Measurements from ENCODE around the gene PIGBOS1.
A peak's percentile ranks its signal among the peaks of the same experiment; 100 is the strongest.
"Not testable (repeated sequence)": the region's sequence is repeated elsewhere in the genome, so short reads cannot be mapped to it uniquely, and the experiment has no call there.

PIGBOS1 gene

GRCh38 chr15:55318588-55319494 is at the start of gene PIGBOS1, which contains the start of gene PIGB:
PIGBOS1 (minus strand) TSS chr15:55319123; CDS start chr15:55317792, 1,331 bp downstream.
PIGB (plus strand) TSS chr15:55319222; CDS start chr15:55319251, 29 bp downstream.
- peak; percentile 80 for DNase-seq

GRCh38 chr15:55366981-55367380 is 48.1 kb upstream of the PIGBOS1 start:
- DNase-seq, result no peak

GRCh38 chr15:55362641-55363040 is 43.7 kb upstream of the PIGBOS1 start:
- DNase-seq, result no peak

- DNase-seq, result no peak
Observed at GRCh38 chr15:55361048-55361447, 42.1 kb upstream of the PIGBOS1 start.

GRCh38 chr15:55360256-55360655 is 41.3 kb upstream of the PIGBOS1 start:
- DNase-seq, result no peak

- no peak for DNase-seq
Observed at GRCh38 chr15:55358471-55358870, 39.5 kb upstream of the PIGBOS1 start.

- no peak for DNase-seq
Observed at GRCh38 chr15:55357774-55358173, 38.9 kb upstream of the PIGBOS1 start.

GRCh38 chr15:55356985-55357585 is 38.2 kb upstream of the PIGBOS1 start:
- DNase-seq, result no peak

GRCh38 chr15:55353025-55353424 is 34.1 kb upstream of the PIGBOS1 start:
- no peak for DNase-seq

GRCh38 chr15:55349282-55349681 is 30.4 kb upstream of the PIGBOS1 start:
- no peak for DNase-seq

GRCh38 chr15:55348281-55348778 is 29.4 kb upstream of the PIGBOS1 start:
- no peak for DNase-seq

GRCh38 chr15:55344206-55344605 is 25.3 kb upstream of the PIGBOS1 start:
- no peak for DNase-seq

- DNase-seq, result no peak
Observed at GRCh38 chr15:55343168-55343567, 24.2 kb upstream of the PIGBOS1 start.

- no peak for DNase-seq
Observed at GRCh38 chr15:55337160-55337559, 18.2 kb upstream of the PIGBOS1 start.

- no peak for DNase-seq
Observed at GRCh38 chr15:55334997-55335396, 16.1 kb upstream of the PIGBOS1 start.

- no peak for DNase-seq
Observed at GRCh38 chr15:55334371-55334770, 15.4 kb upstream of the PIGBOS1 start.

GRCh38 chr15:55327387-55327786 is 8.5 kb upstream of the PIGBOS1 start:
- DNase-seq, result no peak

- no peak for DNase-seq
Observed at GRCh38 chr15:55322467-55322866, 3.5 kb upstream of the PIGBOS1 start.

- no peak for DNase-seq
Observed at GRCh38 chr15:55320963-55321362, 2.0 kb upstream of the PIGBOS1 start.

GRCh38 chr15:55320238-55320550 is 1.3 kb upstream of the PIGBOS1 start:
- no peak for DNase-seq

- no peak for DNase-seq
Observed at GRCh38 chr15:55319537-55320237, 764 bp upstream of the PIGBOS1 start.

GRCh38 chr15:55302801-55303200 is 16.1 kb downstream of the PIGBOS1 start:
- DNase-seq, result not testable (repeated sequence)

- no peak for DNase-seq
Observed at GRCh38 chr15:55297315-55297714, 21.6 kb downstream of the PIGBOS1 start.
